Measurements from ENCODE around the gene HAUS7. TPM values are rescaled to one million over a fixed set of nuclear protein-coding genes. Genes with fewer than 3 reads are reported as not detected.

The HAUS7 gene
- total RNA-seq, 2 donors from 2014 or later, result 18.1 to 35.7 TPM

- WGBS, result 51% methylated on average over 4 of the region's 11 CpGs
- TF ChIP-seq POLR2AphosphoS5 (IDR thresholded peaks at IDR 0.05) (no peak), POLR2A (IDR thresholded peaks at IDR 0.05) (no peak)
- TF ChIP-seq, protein P1, sequence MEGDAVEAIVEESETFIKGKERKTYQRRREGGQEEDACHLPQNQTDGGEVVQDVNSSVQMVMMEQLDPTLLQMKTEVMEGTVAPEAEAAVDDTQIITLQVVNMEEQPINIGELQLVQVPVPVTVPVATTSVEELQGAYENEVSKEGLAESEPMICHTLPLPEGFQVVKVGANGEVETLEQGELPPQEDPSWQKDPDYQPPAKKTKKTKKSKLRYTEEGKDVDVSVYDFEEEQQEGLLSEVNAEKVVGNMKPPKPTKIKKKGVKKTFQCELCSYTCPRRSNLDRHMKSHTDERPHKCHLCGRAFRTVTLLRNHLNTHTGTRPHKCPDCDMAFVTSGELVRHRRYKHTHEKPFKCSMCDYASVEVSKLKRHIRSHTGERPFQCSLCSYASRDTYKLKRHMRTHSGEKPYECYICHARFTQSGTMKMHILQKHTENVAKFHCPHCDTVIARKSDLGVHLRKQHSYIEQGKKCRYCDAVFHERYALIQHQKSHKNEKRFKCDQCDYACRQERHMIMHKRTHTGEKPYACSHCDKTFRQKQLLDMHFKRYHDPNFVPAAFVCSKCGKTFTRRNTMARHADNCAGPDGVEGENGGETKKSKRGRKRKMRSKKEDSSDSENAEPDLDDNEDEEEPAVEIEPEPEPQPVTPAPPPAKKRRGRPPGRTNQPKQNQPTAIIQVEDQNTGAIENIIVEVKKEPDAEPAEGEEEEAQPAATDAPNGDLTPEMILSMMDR (IDR thresholded peaks at IDR 0.05), result no peak
- H3K27ac ChIP-seq, result no peak overlapping the region
Observed at GRCh38 chrX:153487590-153488071, 17.3 kb upstream of the HAUS7 start.

DNA sequence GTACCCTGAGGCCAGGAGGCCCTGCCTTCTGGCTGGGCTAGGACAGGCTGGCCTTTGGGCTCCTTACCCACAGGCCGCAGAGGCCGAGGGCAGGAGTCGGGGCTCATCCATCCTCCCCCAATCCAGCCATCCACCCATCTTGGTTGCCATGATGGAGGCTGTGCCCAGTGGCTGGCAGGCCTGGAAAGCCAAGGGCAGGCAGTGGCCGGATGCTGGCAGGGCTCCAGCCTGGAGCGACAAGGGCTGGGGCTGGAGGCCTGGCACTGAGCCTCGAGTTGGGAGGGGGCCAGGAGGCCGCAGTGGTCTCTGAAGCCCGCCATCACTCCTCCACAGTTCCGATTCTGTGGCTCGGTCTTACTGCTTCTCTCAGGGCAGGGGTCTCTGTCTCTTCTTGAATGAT lies 15.8 kb upstream of the HAUS7 start:
- H3K36me3 ChIP-seq, result no peaks in the 10 kb centered on the region
- no peaks in the 10 kb centered on the region for H3K27me3 ChIP-seq (replicated peaks; ENCODE audit: insufficient read depth)
- no peaks in the 10 kb centered on the region for H3K9me3 ChIP-seq
- no peak for DNase-seq (ENCODE audit: low spot score)
- no peak overlapping the region for H3K27ac ChIP-seq
- H3K4me3 ChIP-seq, result no peak overlapping the region
- no peaks in the 10 kb centered on the region for H3K4me1 ChIP-seq (replicated peaks)
- TF ChIP-seq POLR2AphosphoS5 (IDR thresholded peaks at IDR 0.05) (no peak), POLR2A (IDR thresholded peaks at IDR 0.05) (no peak)
- TF ChIP-seq, protein P1 (IDR thresholded peaks at IDR 0.05), result no peak
- 71% methylated on average over 5 of the region's 10 CpGs for WGBS
- intact Hi-C loops (cut with DNase I), result no loop called here

More at GRCh38 chrX:153487590-153488071, 17.3 kb upstream of the HAUS7 start:
- intact Hi-C loops (cut with DNase I), result no loop called here
- DNase-seq (ENCODE audit: low spot score), result no peak
- no peaks in the 10 kb centered on the region for H3K36me3 ChIP-seq
- H3K4me3 ChIP-seq, result no peak overlapping the region
- no peaks in the 10 kb centered on the region for H3K9me3 ChIP-seq
- H3K4me1 ChIP-seq (replicated peaks), result no peaks in the 10 kb centered on the region
- no peaks in the 10 kb centered on the region for H3K27me3 ChIP-seq (replicated peaks; ENCODE audit: insufficient read depth)

- no peaks in the 10 kb centered on the region for H3K36me3 ChIP-seq
- no peak overlapping the region for H3K27ac ChIP-seq
- TF ChIP-seq POLR2AphosphoS5 (IDR thresholded peaks at IDR 0.05) (no peak), POLR2A (IDR thresholded peaks at IDR 0.05) (no peak)
- TF ChIP-seq, protein P1 (IDR thresholded peaks at IDR 0.05), result no peak
- 79% methylated on average over 10 of the region's 30 CpGs for WGBS
- no peaks in the 10 kb centered on the region for H3K9me3 ChIP-seq
- no peaks in the 10 kb centered on the region for H3K27me3 ChIP-seq (replicated peaks; ENCODE audit: insufficient read depth)
- DNase-seq (ENCODE audit: low spot score), result no peak
- no peaks in the 10 kb centered on the region for H3K4me1 ChIP-seq (replicated peaks)
- no peak overlapping the region for H3K4me3 ChIP-seq
- intact Hi-C loops (cut with DNase I), result no loop called here
Observed at GRCh38 chrX:153485396-153486080, 15.2 kb upstream of the HAUS7 start.

- intact Hi-C loops (cut with DNase I), result no loop called here
- H3K36me3 ChIP-seq, result no peaks in the 10 kb centered on the region
- DNase-seq (ENCODE audit: low spot score), result no peak
- TF ChIP-seq POLR2A (IDR thresholded peaks at IDR 0.05), result no peak
- TF ChIP-seq, protein P1 (IDR thresholded peaks at IDR 0.05), result no peak
- TF ChIP-seq POLR2AphosphoS5 (IDR thresholded peaks at IDR 0.05), result no peak
- H3K4me3 ChIP-seq, result no peak overlapping the region
- no peak overlapping the region for H3K27ac ChIP-seq
- no peaks in the 10 kb centered on the region for H3K4me1 ChIP-seq (replicated peaks)
- WGBS, result 83% methylated on average over 18 of the region's 23 CpGs
- H3K27me3 ChIP-seq (replicated peaks; ENCODE audit: insufficient read depth), result no peaks in the 10 kb centered on the region
- H3K9me3 ChIP-seq, result no peaks in the 10 kb centered on the region
Observed at GRCh38 chrX:153482376-153483015, 12.1 kb upstream of the HAUS7 start.
